Suppressor macrophage (primary cell): ENCODE measurements around the gene ATAT1.
"Not testable (repeated sequence)": the region's sequence is repeated elsewhere in the genome, so short reads cannot be mapped to it uniquely, and the experiment has no call there.

Experiments used
- DNase-seq, 4 experiments: peaks; one replicate each; pipeline ENCODE4 v3.0.0-alpha.2; 2020 to 2022

ATAT1 gene

GRCh38 chr6:30651143-30651542, 24.5 kb downstream of the ATAT1 start:
- no peak for DNase-seq

- no peak for DNase-seq
Observed at GRCh38 chr6:30654798-30655742, 28.4 kb downstream of the ATAT1 start.

GRCh38 chr6:30655743-30656094, 29.0 kb downstream of the ATAT1 start:
- DNase-seq = no peak

- peak; percentile 74 to 86 (median 82) for DNase-seq
Observed at GRCh38 chr6:30656513-30656912, 29.8 kb downstream of the ATAT1 start.

GRCh38 chr6:30657454-30657853, 30.8 kb downstream of the ATAT1 start:
- DNase-seq = peak in 1 of 4 experiments; percentile 15

- not testable (repeated sequence) for DNase-seq
Observed at GRCh38 chr6:30657922-30658321, 31.2 kb downstream of the ATAT1 start.

GRCh38 chr6:30664994-30665767, 38.5 kb downstream of the ATAT1 start:
- DNase-seq = no peak

- DNase-seq = peak; percentile 57 to 77 (median 70)
Observed at GRCh38 chr6:30666300-30666699, 39.6 kb downstream of the ATAT1 start.

GRCh38 chr6:30670760-30671527, 44.3 kb downstream of the ATAT1 start:
- no peak for DNase-seq

GRCh38 chr6:30672445-30673253, 46.0 kb downstream of the ATAT1 start, which contains the start of gene DHX16:
DHX16 (minus strand) TSS chr6:30673006; CDS start chr6:30672841, 165 bp downstream.
- DNase-seq = peak; percentile 97 to 99 (median 98)

- DNase-seq = no peak
Observed at GRCh38 chr6:30676660-30677285, 50.1 kb downstream of the ATAT1 start.

- peak; percentile 87 to 94 (median 90) for DNase-seq
Observed at GRCh38 chr6:30678964-30679726, 52.5 kb downstream of the ATAT1 start.

- no peak for DNase-seq
Observed at GRCh38 chr6:30679765-30680535, 53.3 kb downstream of the ATAT1 start.

- DNase-seq = no peak
Observed at GRCh38 chr6:30681766-30682142, 55.1 kb downstream of the ATAT1 start.

- DNase-seq = peak; percentile 89 to 93 (median 92)
Observed at GRCh38 chr6:30682143-30683117, 55.8 kb downstream of the ATAT1 start.

GRCh38 chr6:30683183-30683979, 56.7 kb downstream of the ATAT1 start:
- DNase-seq = peak; percentile 21 to 59 (median 54)

- DNase-seq = peak in 1 of 4 experiments; percentile 26
Observed at GRCh38 chr6:30683980-30684338, 57.3 kb downstream of the ATAT1 start.
